Fibroblast of mammary gland (primary cell): ENCODE measurements around the gene KDM6A.
"Not testable (repeated sequence)": the region's sequence is repeated elsewhere in the genome, so short reads cannot be mapped to it uniquely, and the experiment has no call there.

Experiments
- DNase-seq: peaks from one replicate; pipeline ENCODE4 v3.0.0-alpha.2; 2010; ENCODE audit warnings: low read depth
- H3K4me3 ChIP-seq: 2 replicates; pipeline ENCODE4 v1.5.1; 2011; ENCODE audit warnings: low read depth, mild to moderate bottlenecking, low read length, moderate library complexity; ENCODE audit not compliant: control insufficient read depth
- TF ChIP-seq, protein P1 (sequence below): conservative IDR thresholded peaks from 2 replicates; pipeline ENCODE4 v1.5.1; 2011; ENCODE audit warnings: low read depth, low read length, inconsistent platforms; ENCODE audit not compliant: control insufficient read depth, insufficient read depth

The KDM6A gene

DNA sequence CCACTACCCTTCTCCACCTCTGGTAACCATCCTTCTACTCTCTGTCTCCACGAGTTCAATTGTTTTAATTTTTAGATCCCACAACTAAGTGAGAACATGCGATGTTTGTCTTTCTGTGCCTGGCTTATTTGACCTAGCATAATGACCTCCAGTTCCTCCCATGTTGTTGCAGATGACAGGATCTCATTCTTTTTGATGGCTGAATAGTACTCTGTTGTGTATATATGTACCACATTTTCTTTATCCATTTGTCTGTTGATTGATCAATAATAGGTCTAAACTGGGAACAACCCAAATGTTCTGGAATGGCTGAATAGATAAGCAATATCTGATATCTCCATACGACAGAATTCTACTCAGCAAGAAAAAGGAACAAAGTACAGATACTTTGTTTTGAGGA, 260.5 kb downstream of the KDM6A start:
- no peak overlapping the region for H3K4me3 ChIP-seq
- no peak for DNase-seq
- TF ChIP-seq, protein P1, sequence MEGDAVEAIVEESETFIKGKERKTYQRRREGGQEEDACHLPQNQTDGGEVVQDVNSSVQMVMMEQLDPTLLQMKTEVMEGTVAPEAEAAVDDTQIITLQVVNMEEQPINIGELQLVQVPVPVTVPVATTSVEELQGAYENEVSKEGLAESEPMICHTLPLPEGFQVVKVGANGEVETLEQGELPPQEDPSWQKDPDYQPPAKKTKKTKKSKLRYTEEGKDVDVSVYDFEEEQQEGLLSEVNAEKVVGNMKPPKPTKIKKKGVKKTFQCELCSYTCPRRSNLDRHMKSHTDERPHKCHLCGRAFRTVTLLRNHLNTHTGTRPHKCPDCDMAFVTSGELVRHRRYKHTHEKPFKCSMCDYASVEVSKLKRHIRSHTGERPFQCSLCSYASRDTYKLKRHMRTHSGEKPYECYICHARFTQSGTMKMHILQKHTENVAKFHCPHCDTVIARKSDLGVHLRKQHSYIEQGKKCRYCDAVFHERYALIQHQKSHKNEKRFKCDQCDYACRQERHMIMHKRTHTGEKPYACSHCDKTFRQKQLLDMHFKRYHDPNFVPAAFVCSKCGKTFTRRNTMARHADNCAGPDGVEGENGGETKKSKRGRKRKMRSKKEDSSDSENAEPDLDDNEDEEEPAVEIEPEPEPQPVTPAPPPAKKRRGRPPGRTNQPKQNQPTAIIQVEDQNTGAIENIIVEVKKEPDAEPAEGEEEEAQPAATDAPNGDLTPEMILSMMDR = no peak

GRCh38 chrX:45134315-45134731, 261.3 kb downstream of the KDM6A start:
- TF ChIP-seq, protein P1 = no peak
- no peak for DNase-seq
- no peak overlapping the region for H3K4me3 ChIP-seq

GRCh38 chrX:45134775-45135174, 261.8 kb downstream of the KDM6A start:
- no peak for DNase-seq
- no peak overlapping the region for H3K4me3 ChIP-seq
- TF ChIP-seq, protein P1 = no peak

DNA sequence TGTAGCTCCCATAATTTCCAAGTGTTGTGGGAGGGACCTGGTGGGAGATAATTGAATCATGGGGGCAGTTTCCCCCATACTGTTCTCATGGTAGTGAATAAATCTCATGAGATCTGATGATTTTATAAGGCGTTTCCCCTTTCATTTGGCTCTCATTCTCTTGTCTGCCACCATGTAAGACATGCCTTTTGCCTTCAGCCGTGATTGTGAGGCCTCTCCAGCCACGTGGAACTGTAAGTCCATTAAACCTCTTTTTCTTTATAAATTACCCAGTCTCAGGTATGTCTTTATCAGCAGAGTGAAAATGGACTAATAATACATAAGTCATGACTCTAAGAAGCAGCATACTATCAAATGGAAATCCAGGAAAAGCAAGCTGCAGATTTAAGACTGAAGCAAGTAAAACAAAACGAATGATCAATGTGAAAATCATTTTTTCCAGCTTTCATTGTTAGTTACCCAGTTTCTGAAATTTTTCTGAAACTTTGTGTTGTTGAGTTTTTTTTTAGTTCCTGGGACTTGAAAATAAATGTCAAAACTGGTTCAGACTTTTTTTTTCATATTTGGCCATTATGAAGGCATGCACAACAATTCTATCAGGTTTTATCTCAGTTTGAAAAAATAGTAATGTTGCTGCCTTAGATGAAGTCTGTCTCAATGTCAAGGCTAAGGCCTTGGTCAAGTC, 262.5 kb downstream of the KDM6A start:
- not testable (repeated sequence) for DNase-seq, H3K4me3 ChIP-seq

DNA sequence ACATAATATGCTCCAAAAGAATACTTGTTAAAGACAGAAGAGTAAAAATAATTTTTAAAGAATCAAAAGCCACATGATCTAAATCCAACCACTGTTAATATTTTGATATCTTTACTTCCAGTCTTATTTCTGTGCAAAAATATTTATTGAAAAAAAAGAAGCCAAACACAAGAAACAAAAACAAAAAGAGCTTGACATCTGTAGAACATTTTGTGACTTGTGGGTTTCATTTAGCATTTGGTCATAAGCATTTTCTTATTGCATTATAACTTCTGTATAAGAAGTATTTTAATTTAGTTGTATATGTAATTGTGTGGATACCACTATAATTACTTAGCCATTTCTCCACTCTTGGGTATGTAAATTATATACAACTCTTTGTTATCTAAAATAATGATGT, 264.5 kb downstream of the KDM6A start:
- TF ChIP-seq, protein P1 = no peak
- no peak overlapping the region for H3K4me3 ChIP-seq
- no peak for DNase-seq

DNA sequence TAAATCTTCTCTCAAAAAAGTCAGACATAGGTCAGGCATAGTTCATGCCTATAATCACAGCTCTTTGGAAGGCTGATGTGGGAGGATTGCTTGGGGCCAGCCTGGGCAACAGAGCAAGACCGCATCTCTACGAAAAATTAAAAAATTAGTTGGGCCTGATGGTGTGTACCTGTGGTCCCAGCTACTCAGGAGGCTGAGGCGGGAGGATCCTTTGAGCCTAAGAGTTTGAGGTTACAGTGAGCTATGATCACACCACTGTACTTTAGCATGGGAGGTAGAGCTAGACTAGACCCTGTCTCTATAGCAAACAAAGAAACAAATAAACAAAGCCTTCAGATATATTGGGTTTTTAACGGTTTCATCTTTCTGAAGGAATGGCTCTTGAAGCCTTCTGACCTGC, 265.5 kb downstream of the KDM6A start:
- TF ChIP-seq, protein P1 = no peak
- DNase-seq = no peak
- H3K4me3 ChIP-seq = no peak overlapping the region

DNA sequence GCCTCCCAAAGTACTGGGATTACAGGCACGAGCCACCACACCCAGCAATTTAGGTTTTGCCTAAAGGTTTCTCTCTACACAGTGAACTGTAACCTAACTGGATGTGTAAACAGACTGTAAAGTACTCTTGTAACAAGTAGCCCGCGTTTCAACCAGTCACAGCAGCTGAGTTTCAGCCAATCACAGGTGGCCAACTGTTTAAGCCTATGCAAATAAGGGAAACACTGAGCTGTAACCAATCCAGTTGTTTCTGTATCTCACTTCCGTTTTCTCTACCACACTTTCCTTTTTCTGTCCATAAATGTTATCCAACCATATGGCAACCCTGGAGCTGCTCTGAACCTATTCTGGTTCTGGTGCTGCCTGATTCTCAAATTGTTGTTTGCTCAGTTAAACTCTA, 267.8 kb downstream of the KDM6A start:
- TF ChIP-seq, protein P1 = no peak
- DNase-seq = no peak

More for the DNA sequence above, 267.8 kb downstream of the KDM6A start:
- no peak overlapping the region for H3K4me3 ChIP-seq
